Activated CD8-positive, alpha-beta memory T cell treated with anti-CD3 and anti-CD28 coated beads for 48 hours (primary cell): ENCODE results near the gene P2RX5.

ENCODE experiments used
- DNase-seq, 3 experiments: peaks; one replicate each; pipeline ENCODE4 v3.0.0-alpha.2; 2020; ENCODE audit warnings: low read depth in 2 of 3, low spot score in 2 of 3

Gene P2RX5

GRCh38 chr17:3626831-3627768 is 68.9 kb downstream of the P2RX5 start:
- DNase-seq = no peak
